ENCODE results near the gene TIGD6.
"Not testable (repeated sequence)": the region's sequence is repeated elsewhere in the genome, so short reads cannot be mapped to it uniquely, and the experiment has no call there.

The TIGD6 gene

DNA sequence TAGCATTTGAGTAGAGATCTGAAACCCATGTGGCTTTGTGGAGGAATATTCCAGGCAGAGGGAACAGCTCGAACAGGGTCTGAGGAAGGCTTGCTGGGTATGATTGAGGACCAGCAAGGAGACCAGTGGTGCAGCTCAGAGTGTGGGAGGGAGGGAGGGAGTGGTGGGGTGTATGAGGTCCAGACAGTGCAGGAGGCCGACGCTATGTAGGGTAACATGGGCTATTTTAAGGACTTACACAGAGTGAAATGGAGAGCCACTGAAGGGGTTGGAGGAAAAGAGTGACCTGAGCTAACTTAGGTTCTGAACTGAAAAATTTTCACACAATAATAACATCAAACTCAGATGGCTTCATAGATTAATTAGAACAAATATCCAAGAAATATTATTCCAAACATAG is 42.0 kb upstream of the TIGD6 start:
- TF ChIP-seq, protein P1, sequence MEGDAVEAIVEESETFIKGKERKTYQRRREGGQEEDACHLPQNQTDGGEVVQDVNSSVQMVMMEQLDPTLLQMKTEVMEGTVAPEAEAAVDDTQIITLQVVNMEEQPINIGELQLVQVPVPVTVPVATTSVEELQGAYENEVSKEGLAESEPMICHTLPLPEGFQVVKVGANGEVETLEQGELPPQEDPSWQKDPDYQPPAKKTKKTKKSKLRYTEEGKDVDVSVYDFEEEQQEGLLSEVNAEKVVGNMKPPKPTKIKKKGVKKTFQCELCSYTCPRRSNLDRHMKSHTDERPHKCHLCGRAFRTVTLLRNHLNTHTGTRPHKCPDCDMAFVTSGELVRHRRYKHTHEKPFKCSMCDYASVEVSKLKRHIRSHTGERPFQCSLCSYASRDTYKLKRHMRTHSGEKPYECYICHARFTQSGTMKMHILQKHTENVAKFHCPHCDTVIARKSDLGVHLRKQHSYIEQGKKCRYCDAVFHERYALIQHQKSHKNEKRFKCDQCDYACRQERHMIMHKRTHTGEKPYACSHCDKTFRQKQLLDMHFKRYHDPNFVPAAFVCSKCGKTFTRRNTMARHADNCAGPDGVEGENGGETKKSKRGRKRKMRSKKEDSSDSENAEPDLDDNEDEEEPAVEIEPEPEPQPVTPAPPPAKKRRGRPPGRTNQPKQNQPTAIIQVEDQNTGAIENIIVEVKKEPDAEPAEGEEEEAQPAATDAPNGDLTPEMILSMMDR (IDR thresholded peaks at IDR 0.05; ENCODE audit: low read depth, low read length, missing control alignments), result no peak
- no peak overlapping the region for H3K4me3 ChIP-seq (replicated peaks; ENCODE audit: low read depth, low read length)
- DNase-seq (ENCODE audit: extremely low read depth, low read depth), result no peak

DNA sequence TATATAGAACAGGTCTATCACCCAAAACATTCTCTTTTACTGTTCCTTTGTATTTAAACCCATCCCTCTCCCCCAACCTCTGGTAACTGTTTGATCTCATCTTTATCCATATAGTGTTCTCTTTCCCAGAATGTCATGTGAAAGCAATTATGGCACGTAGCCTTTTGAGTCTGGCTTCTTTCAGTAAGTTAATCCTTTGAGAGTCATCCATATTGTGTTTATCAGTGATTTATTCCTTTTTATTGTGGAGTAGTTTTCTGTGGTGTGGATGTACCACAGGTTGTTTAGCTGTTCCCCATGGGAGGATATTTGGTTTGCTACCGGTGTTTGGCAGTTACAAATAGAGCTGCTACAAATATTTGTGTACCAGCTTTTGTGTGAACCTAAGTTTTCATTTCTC is 38.1 kb upstream of the TIGD6 start:
- TF ChIP-seq, protein P1 (IDR thresholded peaks at IDR 0.05; ENCODE audit: low read depth, low read length, missing control alignments), result no peak
- no peak for DNase-seq (ENCODE audit: extremely low read depth, low read depth)
- H3K4me3 ChIP-seq (replicated peaks; ENCODE audit: low read depth, low read length), result no peak overlapping the region

DNA sequence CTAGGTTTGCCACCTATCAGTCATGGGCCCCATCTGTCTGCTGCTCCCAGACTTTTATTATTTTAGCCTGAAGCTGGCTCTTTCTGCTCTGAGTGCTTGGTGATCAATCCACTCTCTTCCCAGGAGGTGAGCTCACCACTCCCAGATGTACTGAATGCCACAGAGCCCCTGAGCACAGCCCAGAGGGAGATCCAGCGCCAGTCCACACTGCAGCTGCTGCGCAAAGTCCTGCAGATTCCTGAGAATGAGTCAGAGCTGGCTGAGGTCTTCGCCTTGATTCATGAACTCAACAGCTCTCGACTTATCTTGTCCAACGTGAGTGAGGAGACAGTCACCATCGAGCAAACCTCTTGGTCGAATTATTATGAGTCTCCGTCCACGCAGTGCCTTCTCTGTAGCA is 36.1 kb upstream of the TIGD6 start:
- DNase-seq (ENCODE audit: extremely low read depth, low read depth), result peak; percentile 91
- TF ChIP-seq, protein P1 (IDR thresholded peaks at IDR 0.05; ENCODE audit: low read depth, low read length, missing control alignments), result no peak
- no peak overlapping the region for H3K4me3 ChIP-seq (replicated peaks; ENCODE audit: low read depth, low read length)

DNA sequence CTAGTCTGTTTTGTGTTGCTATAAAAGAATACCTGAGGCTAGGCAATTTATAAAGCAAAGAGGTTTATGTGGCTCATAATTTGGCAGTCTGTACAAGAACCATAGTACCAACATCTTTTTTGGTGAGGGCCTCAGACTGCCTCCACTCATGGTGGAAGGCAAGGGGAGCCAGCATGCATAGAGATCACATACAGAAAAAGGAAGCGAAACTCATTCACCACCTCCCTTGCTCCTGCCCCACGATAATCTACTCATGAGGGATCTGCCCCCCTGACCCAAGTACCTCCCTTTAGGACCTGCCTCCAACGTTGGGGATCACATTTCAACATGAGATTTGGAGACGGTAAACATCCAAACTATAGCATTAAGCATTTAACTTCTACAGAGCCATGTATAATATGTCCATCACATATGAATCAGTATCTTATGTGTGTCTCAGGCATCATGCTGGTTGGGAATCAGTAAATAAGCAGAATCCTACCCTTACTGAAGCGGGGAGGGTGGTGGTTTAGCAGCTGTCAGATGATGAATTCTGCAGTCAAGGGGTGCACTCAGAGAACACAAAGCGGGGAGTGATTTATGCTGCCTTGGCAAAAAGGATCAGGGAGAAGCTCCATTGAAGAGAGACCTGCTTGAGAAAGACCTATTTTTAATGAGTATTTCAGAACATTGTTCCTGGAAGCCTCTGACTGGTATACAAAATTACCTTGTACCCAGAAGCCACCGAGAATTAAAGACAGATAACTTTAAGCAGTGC is 34.9 kb upstream of the TIGD6 start:
- no peak for DNase-seq (ENCODE audit: extremely low read depth, low read depth)
- no peak overlapping the region for H3K4me3 ChIP-seq (replicated peaks; ENCODE audit: low read depth, low read length)
- TF ChIP-seq, protein P1 (IDR thresholded peaks at IDR 0.05; ENCODE audit: low read depth, low read length, missing control alignments), result no peak

DNA sequence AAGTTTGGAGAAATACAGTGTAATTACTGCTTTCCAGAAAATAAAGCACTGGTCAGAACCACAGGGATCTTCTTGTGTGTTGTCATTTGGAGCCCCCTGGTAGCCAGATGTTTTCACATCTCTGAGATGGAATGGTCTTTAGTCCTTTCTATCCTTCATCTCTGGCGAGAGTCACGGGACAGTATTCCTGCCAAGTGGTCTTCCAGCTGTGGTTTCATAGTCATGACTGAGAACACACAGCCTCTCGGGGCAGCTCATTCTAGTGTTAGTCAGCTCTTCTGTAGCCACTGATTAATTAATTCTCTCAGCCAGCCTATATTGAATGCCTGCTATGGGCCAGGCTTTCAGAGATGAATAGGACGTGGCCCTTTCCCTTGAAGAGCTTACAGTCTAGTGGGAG is 34.2 kb upstream of the TIGD6 start:
- H3K4me3 ChIP-seq (replicated peaks; ENCODE audit: low read depth, low read length), result no peak overlapping the region
- DNase-seq (ENCODE audit: extremely low read depth, low read depth), result no peak

DNA sequence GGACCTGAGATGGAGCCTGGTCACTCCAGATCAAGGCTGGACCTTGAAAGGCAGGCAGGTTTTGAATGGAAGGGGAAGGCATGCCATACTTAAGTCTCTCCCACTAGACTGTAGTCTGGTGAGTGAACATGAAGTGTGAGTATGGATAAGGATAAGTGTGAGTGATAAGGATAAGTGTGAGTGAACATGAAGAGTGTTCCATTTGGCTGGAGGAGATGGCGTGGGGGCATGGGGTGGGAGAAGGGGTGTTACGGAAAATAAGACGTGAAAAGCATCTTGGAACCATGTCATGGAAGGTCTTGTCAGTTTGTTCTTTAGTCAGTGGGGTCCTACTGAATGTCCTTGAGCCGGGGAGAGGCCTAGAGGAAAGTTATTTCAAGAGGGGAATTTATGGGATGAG is 32.9 kb upstream of the TIGD6 start:
- TF ChIP-seq, protein P1 (IDR thresholded peaks at IDR 0.05; ENCODE audit: low read depth, low read length, missing control alignments), result no peak
- no peak for DNase-seq (ENCODE audit: extremely low read depth, low read depth)
- H3K4me3 ChIP-seq (replicated peaks; ENCODE audit: low read depth, low read length), result no peak overlapping the region

More for the DNA sequence above, 34.2 kb upstream of the TIGD6 start:
- TF ChIP-seq, protein P1 (IDR thresholded peaks at IDR 0.05; ENCODE audit: low read depth, low read length, missing control alignments), result no peak

DNA sequence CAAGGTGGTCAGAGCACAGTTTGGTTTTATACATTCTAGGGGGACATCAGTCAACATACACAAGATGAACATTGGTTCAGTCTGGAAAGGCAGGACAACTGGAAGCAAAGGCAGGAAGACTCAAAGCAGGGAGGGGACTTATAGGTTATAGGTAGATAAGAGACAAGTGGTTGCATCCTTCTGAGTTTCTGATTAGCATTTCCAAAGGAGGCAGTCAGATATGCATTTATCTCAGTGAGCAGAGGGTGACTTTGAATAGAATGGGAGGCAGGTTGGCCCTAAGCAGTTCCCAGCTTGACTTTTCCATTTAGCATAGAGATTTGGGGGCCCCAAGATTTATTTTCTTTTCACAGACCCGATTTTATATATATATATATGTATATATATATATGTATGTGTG is 27.6 kb upstream of the TIGD6 start:
- DNase-seq (ENCODE audit: extremely low read depth, low read depth), result not testable (repeated sequence)

More for the DNA sequence above, 27.6 kb upstream of the TIGD6 start:
- not testable (repeated sequence) for H3K4me3 ChIP-seq (replicated peaks; ENCODE audit: low read depth, low read length)
